C4-2B (cell line): ENCODE data around the gene PLPPR3.

Source experiments
- ZFX ChIP-seq: fragments of 450-650 bp; IDR thresholded peaks from 2 replicates; pipeline ENCODE4 v1.6.1; 2017
- TF ChIP-seq, protein P1 (sequence below): fragments of 450-650 bp; conservative IDR thresholded peaks from 2 replicates; pipeline ENCODE4 v1.5.1; 2017; ENCODE audit warnings: mild to moderate bottlenecking

DNA sequence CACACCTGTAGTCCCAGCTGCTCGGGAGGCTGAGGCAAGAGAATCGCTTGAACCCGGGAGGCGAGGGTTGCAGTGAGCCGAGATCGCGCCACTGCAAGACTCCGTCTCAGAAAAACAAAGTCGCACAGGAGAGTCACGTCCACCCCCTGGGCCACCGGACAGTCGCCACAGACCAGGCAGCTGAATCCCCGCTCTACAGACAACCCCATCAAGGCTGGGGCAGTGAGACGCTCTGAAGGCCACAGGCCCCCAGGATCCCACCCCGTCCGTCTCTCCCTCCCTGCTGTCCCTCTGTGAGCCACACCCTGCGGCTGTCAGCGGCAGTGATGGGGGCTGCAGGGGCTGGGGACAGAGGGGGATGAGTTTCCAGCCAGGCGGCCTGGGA lies 40.0 kb downstream of the PLPPR3 start:
- TF ChIP-seq, protein P1, sequence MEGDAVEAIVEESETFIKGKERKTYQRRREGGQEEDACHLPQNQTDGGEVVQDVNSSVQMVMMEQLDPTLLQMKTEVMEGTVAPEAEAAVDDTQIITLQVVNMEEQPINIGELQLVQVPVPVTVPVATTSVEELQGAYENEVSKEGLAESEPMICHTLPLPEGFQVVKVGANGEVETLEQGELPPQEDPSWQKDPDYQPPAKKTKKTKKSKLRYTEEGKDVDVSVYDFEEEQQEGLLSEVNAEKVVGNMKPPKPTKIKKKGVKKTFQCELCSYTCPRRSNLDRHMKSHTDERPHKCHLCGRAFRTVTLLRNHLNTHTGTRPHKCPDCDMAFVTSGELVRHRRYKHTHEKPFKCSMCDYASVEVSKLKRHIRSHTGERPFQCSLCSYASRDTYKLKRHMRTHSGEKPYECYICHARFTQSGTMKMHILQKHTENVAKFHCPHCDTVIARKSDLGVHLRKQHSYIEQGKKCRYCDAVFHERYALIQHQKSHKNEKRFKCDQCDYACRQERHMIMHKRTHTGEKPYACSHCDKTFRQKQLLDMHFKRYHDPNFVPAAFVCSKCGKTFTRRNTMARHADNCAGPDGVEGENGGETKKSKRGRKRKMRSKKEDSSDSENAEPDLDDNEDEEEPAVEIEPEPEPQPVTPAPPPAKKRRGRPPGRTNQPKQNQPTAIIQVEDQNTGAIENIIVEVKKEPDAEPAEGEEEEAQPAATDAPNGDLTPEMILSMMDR, result no peak
- TF ChIP-seq ZFX, result no peak
